H1 (cell line): Measurements from ENCODE around the gene DGKA. TPM values are rescaled to one million over a fixed set of nuclear protein-coding genes. Genes with fewer than 3 reads are reported as not detected.

ENCODE experiments used
- BCL11A ChIP-seq, 2 experiments: IDR thresholded peaks; one replicate each; pipeline ENCODE4 v1.6.1; 2011; ENCODE audit warnings: low read depth in 2 of 2, low read length in 2 of 2, mild to moderate bottlenecking in 2 of 2
- EGR1 ChIP-seq: IDR thresholded peaks from 2 replicates; pipeline ENCODE4 v1.6.1; 2011; ENCODE audit warnings: low read depth, low read length, borderline replicate concordance
- polyA plus RNA-seq, 7 experiments: library from polyadenylated mRNA; depleted of rRNA in 3 of 7; stranded (reverse) in 5 of 7; unstranded in 2 of 7; fragments of >200 nt in 5 of 7; fragments of 200-250 nt in 2 of 7; gene quantifications; 1 replicate in 5 of 7; 2 replicates in 1 of 7; 4 replicates in 1 of 7; pipeline versions ENCODE4 v1.2.1 to v1.2.3, GENCODE V29; 2011 to 2013; ENCODE audit warnings: missing spikeins in 2 of 7, mixed read lengths in 2 of 7
- total RNA-seq: library from RNA; stranded (reverse); fragmentation: NEBNext Ultra II Directional; extraction: Animal tissue kit (Norgen Biotek cat#: 25700); gene quantifications from 2 replicates; pipeline ENCODE4 v1.2.1, GENCODE V29; 2021
- TF ChIP-seq, protein P1 (sequence below): IDR thresholded peaks from 2 replicates; pipeline ENCODE4 v1.6.1; 2011; ENCODE audit warnings: low read depth, mild to moderate bottlenecking, low read length; ENCODE audit not compliant: insufficient read depth

The DGKA gene
- total and polyA plus RNA-seq, 2 of the 8 experiments (the other 6 are each of a cell fraction or from before 2014, with no cell fraction given): 15.9 to 18.0 TPM

GRCh38 chr12:55963760-55964159, 32.8 kb downstream of the DGKA start (continued):
- TF ChIP-seq, protein P1, sequence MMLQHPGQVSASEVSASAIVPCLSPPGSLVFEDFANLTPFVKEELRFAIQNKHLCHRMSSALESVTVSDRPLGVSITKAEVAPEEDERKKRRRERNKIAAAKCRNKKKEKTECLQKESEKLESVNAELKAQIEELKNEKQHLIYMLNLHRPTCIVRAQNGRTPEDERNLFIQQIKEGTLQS: no peak
- no peak for TF ChIP-seq BCL11A (IDR thresholded peaks at IDR 0.05; ENCODE audit: low read depth in 2 of 2, low read length in 2 of 2)
- TF ChIP-seq EGR1: no peak
